Neutrophil (primary cell): ENCODE measurements around the gene ZFAND3.

Source experiments
- H3K27ac ChIP-seq: fragments of 200-600 bp; sonication (generic); 2 replicates; pipeline ENCODE4 v1.5.1; 2016; ENCODE audit warnings: mild to moderate bottlenecking, moderate library complexity
- H3K27me3 ChIP-seq: fragments of 200-600 bp; sonication (generic); 2 replicates; pipeline ENCODE4 v1.6.0; 2016; ENCODE audit warnings: mild to moderate bottlenecking
- H3K36me3 ChIP-seq: fragments of 200-600 bp; sonication (generic); 2 replicates; pipeline ENCODE4 v1.5.1; 2017
- H3K4me1 ChIP-seq, 2 experiments: fragments of 200-600 bp in 1 of 2; sonication (generic) in 1 of 2; 1 replicate in 1 of 2; 2 replicates in 1 of 2; pipeline versions ENCODE4 v1.5.1 to v1.6.1; 2013 to 2016; ENCODE audit warnings: low read depth in 1 of 2, low read length in 1 of 2, mild to moderate bottlenecking in 1 of 2, moderate library complexity in 1 of 2; ENCODE audit not compliant: control insufficient read depth in 1 of 2, insufficient read depth in 1 of 2
- H3K4me3 ChIP-seq, 2 experiments: fragments of 200-600 bp in 1 of 2; sonication (generic) in 1 of 2; 1 replicate in 1 of 2; 2 replicates in 1 of 2; pipeline ENCODE4 v1.5.1; 2013 to 2016; ENCODE audit warnings: low read depth in 1 of 2, low read length in 1 of 2, mild to moderate bottlenecking in 1 of 2, moderate library complexity in 1 of 2
- H3K9me3 ChIP-seq: fragments of 200-600 bp; sonication (generic); 2 replicates; pipeline ENCODE4 v1.5.1; 2016
- TF ChIP-seq, protein P1 (sequence below): fragments of 200-600 bp; sonication (generic); IDR thresholded peaks from 2 replicates; pipeline ENCODE4 v1.5.1; 2016; ENCODE audit warnings: antibody characterized with exemption

The ZFAND3 gene

GRCh38 chr6:37866590-37867507, 47.3 kb downstream of the ZFAND3 start:
- H3K4me3 ChIP-seq = no peak overlapping the region
- H3K36me3 ChIP-seq = peaks cover 4% of the 10 kb centered on the region
- no peaks in the 10 kb centered on the region for H3K9me3 ChIP-seq
- H3K27me3 ChIP-seq = no peaks in the 10 kb centered on the region
- peak overlapping the region; percentile 65 for H3K27ac ChIP-seq
- TF ChIP-seq, protein P1, sequence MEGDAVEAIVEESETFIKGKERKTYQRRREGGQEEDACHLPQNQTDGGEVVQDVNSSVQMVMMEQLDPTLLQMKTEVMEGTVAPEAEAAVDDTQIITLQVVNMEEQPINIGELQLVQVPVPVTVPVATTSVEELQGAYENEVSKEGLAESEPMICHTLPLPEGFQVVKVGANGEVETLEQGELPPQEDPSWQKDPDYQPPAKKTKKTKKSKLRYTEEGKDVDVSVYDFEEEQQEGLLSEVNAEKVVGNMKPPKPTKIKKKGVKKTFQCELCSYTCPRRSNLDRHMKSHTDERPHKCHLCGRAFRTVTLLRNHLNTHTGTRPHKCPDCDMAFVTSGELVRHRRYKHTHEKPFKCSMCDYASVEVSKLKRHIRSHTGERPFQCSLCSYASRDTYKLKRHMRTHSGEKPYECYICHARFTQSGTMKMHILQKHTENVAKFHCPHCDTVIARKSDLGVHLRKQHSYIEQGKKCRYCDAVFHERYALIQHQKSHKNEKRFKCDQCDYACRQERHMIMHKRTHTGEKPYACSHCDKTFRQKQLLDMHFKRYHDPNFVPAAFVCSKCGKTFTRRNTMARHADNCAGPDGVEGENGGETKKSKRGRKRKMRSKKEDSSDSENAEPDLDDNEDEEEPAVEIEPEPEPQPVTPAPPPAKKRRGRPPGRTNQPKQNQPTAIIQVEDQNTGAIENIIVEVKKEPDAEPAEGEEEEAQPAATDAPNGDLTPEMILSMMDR = no peak
- H3K4me1 ChIP-seq = peaks cover 39 to 43% of the 10 kb centered on the region in 2 experiments

GRCh38 chr6:37867756-37868446, 48.4 kb downstream of the ZFAND3 start:
- H3K27ac ChIP-seq = peak overlapping the region; percentile 65
- no peaks in the 10 kb centered on the region for H3K27me3 ChIP-seq
- H3K9me3 ChIP-seq = no peaks in the 10 kb centered on the region
- no peak overlapping the region for H3K4me3 ChIP-seq
- peaks cover 43 to 52% of the 10 kb centered on the region in 2 experiments for H3K4me1 ChIP-seq
- TF ChIP-seq, protein P1 = no peak
- peaks cover 3% of the 10 kb centered on the region for H3K36me3 ChIP-seq

GRCh38 chr6:37868447-37868825, 48.9 kb downstream of the ZFAND3 start:
- H3K4me1 ChIP-seq = peaks cover 47 to 55% of the 10 kb centered on the region in 2 experiments
- peak overlapping the region; percentile 65 for H3K27ac ChIP-seq
- H3K36me3 ChIP-seq = no peaks in the 10 kb centered on the region
- TF ChIP-seq, protein P1 = no peak
- H3K27me3 ChIP-seq = no peaks in the 10 kb centered on the region
- H3K4me3 ChIP-seq = no peak overlapping the region
- H3K9me3 ChIP-seq = no peaks in the 10 kb centered on the region

DNA sequence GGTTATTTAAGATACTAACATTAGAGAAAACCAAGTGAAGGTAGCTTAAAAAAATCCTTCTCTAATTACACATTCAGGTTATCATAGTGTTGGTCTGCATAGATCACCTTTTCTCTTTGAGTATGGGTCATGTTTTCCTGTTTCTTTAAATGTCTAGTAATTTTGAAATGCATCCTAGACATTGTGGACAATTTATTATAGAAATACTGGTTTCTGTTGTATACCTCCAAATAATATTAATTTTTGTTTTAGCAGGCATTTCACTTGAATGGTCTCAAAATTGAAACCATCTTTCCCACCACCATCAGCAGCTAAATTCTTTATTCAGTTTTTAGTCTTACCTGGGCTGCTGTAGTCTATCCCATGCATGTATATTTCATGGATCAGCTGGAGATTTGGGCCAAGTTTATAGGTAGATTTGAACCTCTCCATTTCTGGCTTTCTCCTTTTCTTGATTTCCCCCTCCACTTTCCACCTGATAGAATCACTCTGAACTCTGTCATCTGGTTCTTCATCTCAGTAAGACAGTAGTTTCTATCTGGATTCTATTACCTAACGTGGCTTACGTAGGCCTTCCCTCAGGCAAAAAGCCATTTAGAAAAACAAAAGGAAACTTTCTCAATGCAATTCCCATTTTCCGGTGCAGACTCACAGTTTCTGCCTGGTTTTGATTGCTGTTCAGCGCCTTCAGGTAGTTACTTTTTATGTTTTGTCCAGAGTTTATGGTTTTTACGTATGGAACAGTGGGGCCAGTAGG, 52.3 kb downstream of the ZFAND3 start:
- Histone ChIP-seq H3K36me3 (no peaks in the 10 kb centered on the region), H3K9me3 (no peaks in the 10 kb centered on the region), H3K27ac (peak overlapping the region; percentile 42), H3K4me1 (peaks cover 43 to 47% of the 10 kb centered on the region in 2 experiments), H3K27me3 (no peaks in the 10 kb centered on the region), H3K4me3 (no peak overlapping the region)
- TF ChIP-seq, protein P1 = no peak

DNA sequence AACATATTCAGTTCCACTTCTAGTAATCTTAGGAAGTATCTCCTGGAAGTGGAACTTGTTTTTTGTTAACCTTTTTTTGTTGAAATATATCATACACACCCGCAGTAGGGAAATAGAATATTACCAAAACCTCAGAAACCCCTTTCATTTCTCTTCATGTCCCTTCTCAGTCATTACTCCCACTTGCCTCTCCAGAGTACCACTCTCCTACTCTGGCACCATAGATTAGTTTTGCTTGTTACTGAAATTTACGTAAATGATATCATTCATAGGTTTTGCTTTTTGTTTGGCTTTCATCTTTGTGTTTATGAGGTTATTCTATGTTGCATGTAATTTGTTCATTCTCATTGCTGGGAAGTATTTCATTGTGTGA, 52.8 kb downstream of the ZFAND3 start:
- no peak overlapping the region for H3K4me3 ChIP-seq
- no peaks in the 10 kb centered on the region for H3K9me3 ChIP-seq
- H3K27me3 ChIP-seq = no peaks in the 10 kb centered on the region
- H3K4me1 ChIP-seq = peaks cover 42 to 44% of the 10 kb centered on the region in 2 experiments
- peak overlapping the region; percentile 42 for H3K27ac ChIP-seq
- no peaks in the 10 kb centered on the region for H3K36me3 ChIP-seq
- TF ChIP-seq, protein P1 = no peak
